ENCODE measurements around the gene HLA-C.
A peak's percentile ranks its signal among the peaks of the same experiment; 100 is the strongest.

Gene HLA-C

GRCh38 chr6:31307669-31308049 is 35.8 kb upstream of the HLA-C start:
- H3K4me3 ChIP-seq (ENCODE audit: low read depth, low read length): peak overlapping the region; percentile 43
- TF ChIP-seq CTCF (IDR thresholded peaks at IDR 0.05; ENCODE audit: control insufficient read depth, extremely low read depth, insufficient read depth): no peak
- DNase-seq (ENCODE audit: low read depth): no peak

DNA sequence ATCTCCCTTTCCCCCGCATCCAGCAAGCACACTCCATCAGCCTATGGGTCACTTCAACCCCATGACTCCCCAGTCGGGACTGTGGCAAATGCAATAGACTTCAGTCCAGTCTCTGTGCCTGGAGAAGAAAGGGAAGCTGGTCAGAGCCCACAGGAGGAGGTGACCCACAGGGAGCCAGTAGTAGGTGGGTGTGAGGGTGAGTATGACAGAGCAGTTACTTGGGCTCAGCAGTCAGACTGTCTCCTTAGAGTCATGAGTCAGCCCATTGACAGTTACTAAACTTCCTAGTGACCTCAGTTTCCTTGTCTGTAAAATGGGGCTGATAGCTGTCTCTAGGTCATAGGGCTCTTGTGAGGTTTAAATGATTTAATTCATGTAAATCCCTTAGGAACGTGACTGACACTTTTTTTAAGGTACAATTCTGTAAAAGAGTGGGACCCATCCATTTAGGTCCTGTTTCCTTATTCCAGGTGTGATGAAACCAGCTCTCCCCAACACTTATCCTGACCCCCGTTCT is 33.9 kb upstream of the HLA-C start:
- no peak for DNase-seq (ENCODE audit: low read depth)
- TF ChIP-seq CTCF (IDR thresholded peaks at IDR 0.05; ENCODE audit: control insufficient read depth, extremely low read depth, insufficient read depth): no peak
- no peak overlapping the region for H3K4me3 ChIP-seq (ENCODE audit: low read depth, low read length)

DNA sequence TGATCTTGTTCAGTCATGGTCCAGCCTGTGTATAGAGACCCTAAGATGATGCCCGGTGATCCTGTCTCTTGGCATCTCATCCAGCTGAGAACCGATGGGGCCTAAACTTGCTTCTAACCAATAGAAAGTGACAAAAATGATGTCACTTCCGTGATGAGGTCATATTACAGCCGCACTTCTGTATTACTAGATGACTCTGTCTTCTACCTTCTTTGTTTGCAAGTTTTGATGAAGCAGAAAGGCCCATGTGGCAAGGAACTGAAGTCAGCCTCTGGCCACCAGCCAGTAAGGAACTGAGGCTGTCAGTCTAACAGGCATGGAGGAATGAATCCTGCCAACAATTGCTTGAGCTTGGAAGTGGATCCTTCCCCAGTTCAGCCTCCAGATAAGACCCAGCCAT is 32.8 kb upstream of the HLA-C start:
- DNase-seq (ENCODE audit: low read depth): no peak
- no peak for TF ChIP-seq CTCF (IDR thresholded peaks at IDR 0.05; ENCODE audit: control insufficient read depth, extremely low read depth, insufficient read depth)

DNA sequence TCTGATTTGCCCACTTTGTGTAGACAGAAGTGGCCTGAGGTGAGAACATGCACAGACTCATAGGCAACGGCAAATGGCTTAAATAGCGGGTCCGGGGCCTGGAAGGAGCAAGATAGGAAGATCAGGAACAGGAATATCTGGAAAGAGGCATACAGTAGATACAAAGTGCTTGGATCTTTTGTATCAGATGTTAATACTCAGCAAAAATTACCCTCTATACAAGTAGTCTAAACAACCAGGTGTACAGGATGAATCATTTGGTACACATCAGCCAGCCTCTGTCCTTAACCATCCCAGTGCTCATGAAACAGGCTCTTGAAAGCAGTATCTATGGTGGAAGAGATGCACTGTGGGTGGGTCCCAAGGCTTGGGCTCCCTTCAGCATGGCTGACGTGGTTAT is 28.9 kb upstream of the HLA-C start:
- no peak for DNase-seq (ENCODE audit: low read depth)
- TF ChIP-seq CTCF (IDR thresholded peaks at IDR 0.05; ENCODE audit: control insufficient read depth, extremely low read depth, insufficient read depth): no peak
- no peak overlapping the region for H3K4me3 ChIP-seq (ENCODE audit: low read depth, low read length)

More for the DNA sequence above, 32.8 kb upstream of the HLA-C start:
- no peak overlapping the region for H3K4me3 ChIP-seq (ENCODE audit: low read depth, low read length)

GRCh38 chr6:31299947-31300346 is 28.1 kb upstream of the HLA-C start:
- no peak for DNase-seq (ENCODE audit: low read depth)
- TF ChIP-seq CTCF (IDR thresholded peaks at IDR 0.05; ENCODE audit: control insufficient read depth, extremely low read depth, insufficient read depth): no peak
- no peak overlapping the region for H3K4me3 ChIP-seq (ENCODE audit: low read depth, low read length)

GRCh38 chr6:31299511-31299910 is 27.6 kb upstream of the HLA-C start:
- DNase-seq (ENCODE audit: low read depth): no peak
- H3K4me3 ChIP-seq (ENCODE audit: low read depth, low read length): no peak overlapping the region
- TF ChIP-seq CTCF (IDR thresholded peaks at IDR 0.05; ENCODE audit: control insufficient read depth, extremely low read depth, insufficient read depth): no peak

DNA sequence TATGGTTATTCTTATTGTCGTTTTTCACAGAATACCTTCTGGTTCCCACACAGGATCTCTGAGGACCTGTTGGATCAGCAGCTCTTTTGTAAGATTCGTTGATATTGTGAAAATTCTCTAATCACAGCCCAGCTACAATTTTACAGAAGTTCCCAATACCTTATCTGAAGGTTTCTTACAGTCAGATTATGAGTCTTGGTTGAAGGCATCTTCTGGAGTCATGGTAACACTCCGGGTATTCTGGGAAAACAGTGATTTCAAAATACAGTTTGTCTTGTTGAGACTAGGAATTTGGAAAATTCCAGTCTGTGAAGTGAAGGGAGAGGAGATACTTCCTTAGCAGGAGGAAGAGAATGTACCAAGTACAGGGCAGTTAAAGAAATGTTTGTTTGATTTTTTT is 22.2 kb upstream of the HLA-C start:
- H3K4me3 ChIP-seq (ENCODE audit: low read depth, low read length): no peak overlapping the region
- TF ChIP-seq CTCF (IDR thresholded peaks at IDR 0.05; ENCODE audit: control insufficient read depth, extremely low read depth, insufficient read depth): no peak
- no peak for DNase-seq (ENCODE audit: low read depth)
